CD4-positive, alpha-beta T cell (primary cell): ENCODE measurements around the gene KCNJ11. TPM values are rescaled to one million over a fixed set of nuclear protein-coding genes. Genes with fewer than 3 reads are reported as not detected.

Experiments used
- ATAC-seq: fragments of 200-7000 bp; cut with Tn5 transposase; one replicate; pipeline ENCODE4 v1.10.0; 2022; ENCODE audit warnings: mild to moderate bottlenecking; ENCODE audit not compliant: poor library complexity
- CTCF ChIA-PET: fragments of 350-600 bp; sonication (Branson Sonifier 250); formaldehyde crosslinking; loops from one replicate; lab custom pipeline; 2021; ENCODE audit warnings: antibody characterized with exemption, inconsistent platforms; lab: Charles Lee
- POLR2A ChIA-PET: fragments of 350-600 bp; sonication (Branson Sonifier 250); formaldehyde crosslinking; loops from one replicate; lab custom pipeline; 2021; ENCODE audit warnings: antibody characterized with exemption, inconsistent platforms; lab: Charles Lee
- DNase-seq, 14 experiments: peaks; one replicate each; pipeline ENCODE4 v3.0.0-alpha.2; 2013 to 2020; ENCODE audit warnings: mixed read lengths in 2 of 14
- H3K27ac ChIP-seq, 2 donors: one replicate each; pipeline versions ENCODE4 v1.5.1 to v1.7.0; 2013; ENCODE audit warnings: low read length in 2 of 2, low read depth in 1 of 2, mild to moderate bottlenecking in 1 of 2
- H3K27me3 ChIP-seq, 2 experiments: 1 replicate in 1 of 2; 2 replicates in 1 of 2; pipeline versions ENCODE4 v1.6.1 to v1.7.0; 2013; ENCODE audit warnings: low read length in 2 of 2, control low read depth in 1 of 2, mild to moderate bottlenecking in 1 of 2, moderate library complexity in 1 of 2; ENCODE audit not compliant: insufficient read depth in 2 of 2, control insufficient read depth in 1 of 2
- H3K36me3 ChIP-seq: one replicate; pipeline ENCODE4 v1.6.1; 2013; ENCODE audit warnings: low read length, control low read depth; ENCODE audit not compliant: insufficient read depth
- H3K4me1 ChIP-seq: one replicate; pipeline ENCODE4 v1.6.1; 2013; ENCODE audit warnings: low read length, control low read depth; ENCODE audit not compliant: insufficient read depth
- H3K4me3 ChIP-seq: one replicate; pipeline ENCODE4 v1.5.1; 2013; ENCODE audit warnings: mild to moderate bottlenecking, low read length, moderate library complexity
- H3K9me3 ChIP-seq, 2 experiments: 1 replicate in 1 of 2; 2 replicates in 1 of 2; pipeline versions ENCODE4 v1.6.1 to v1.7.0; 2013; ENCODE audit warnings: low read length in 2 of 2, mild to moderate bottlenecking in 2 of 2, control low read depth in 1 of 2, moderate library complexity in 1 of 2; ENCODE audit not compliant: control insufficient read depth in 1 of 2, insufficient read depth in 1 of 2
- H3K27ac Mint-ChIP-seq: one replicate; pipeline ENCODE4 v1.8.0; 2020; ENCODE audit warnings: mixed read lengths
- H3K27me3 Mint-ChIP-seq: one replicate; pipeline ENCODE4 v1.8.0; 2021; ENCODE audit warnings: mixed read lengths
- H3K36me3 Mint-ChIP-seq: one replicate; pipeline ENCODE4 v1.8.0; 2021; ENCODE audit warnings: low read depth, mixed read lengths
- H3K4me1 Mint-ChIP-seq: one replicate; pipeline ENCODE4 v1.8.0; 2021; ENCODE audit warnings: low read depth, mixed read lengths
- H3K4me3 Mint-ChIP-seq: one replicate; pipeline ENCODE4 v1.8.0; 2020; ENCODE audit warnings: mild to moderate bottlenecking, mixed read lengths
- H3K9me3 Mint-ChIP-seq: one replicate; pipeline ENCODE4 v1.8.0; 2020; ENCODE audit warnings: mixed read lengths
- intact Hi-C, 2 experiments: fragments of 100-400 bp; cut with DNase I in 1 of 2; cut with micrococcal nuclease in 1 of 2; formaldehyde crosslinking; loops; one replicate each; pipeline versions ENCODE4 v1.15.1 to v1.9.0; 2023 to 2025; cut with DNase I, micrococcal nuclease
- total RNA-seq, 174 experiments: library from RNA in 2 of 174; stranded (reverse) in 2 of 174; gene quantifications; one replicate each; pipeline ENCODE4 v1.2.3 and lab custom pipeline; 2021 to 2026
- TF ChIP-seq, protein P1 (sequence below): fragments of 200-600 bp; IDR thresholded peaks from one replicate; pipeline ENCODE4 v1.8.0; 2022; ENCODE audit warnings: antibody characterized with exemption, mild to moderate bottlenecking

The KCNJ11 gene
- total RNA-seq, 2 experiments from 2014 or later: 0.08 TPM; not detected in 1

DNA sequence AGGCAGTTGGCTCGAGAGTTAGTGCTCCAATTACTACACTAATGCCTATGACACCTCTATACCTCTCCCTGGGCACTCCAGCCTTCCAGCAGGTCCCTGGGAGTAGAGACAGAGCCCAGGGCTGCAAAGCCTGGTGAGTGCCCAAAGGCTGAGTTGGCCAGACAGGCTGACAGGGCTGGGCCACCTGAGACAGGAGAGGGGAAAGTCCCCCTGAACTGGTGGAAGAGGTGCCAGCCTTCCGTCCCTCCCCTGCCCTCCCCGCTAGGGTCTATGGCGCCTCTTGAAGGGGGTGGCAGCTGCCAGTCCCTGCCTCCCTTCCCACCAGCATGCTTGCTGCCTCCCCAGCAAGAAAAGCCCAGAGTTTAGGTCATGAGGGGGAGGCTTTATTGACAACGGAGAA is 3.0 kb downstream of the KCNJ11 start:
- TF ChIP-seq, protein P1, sequence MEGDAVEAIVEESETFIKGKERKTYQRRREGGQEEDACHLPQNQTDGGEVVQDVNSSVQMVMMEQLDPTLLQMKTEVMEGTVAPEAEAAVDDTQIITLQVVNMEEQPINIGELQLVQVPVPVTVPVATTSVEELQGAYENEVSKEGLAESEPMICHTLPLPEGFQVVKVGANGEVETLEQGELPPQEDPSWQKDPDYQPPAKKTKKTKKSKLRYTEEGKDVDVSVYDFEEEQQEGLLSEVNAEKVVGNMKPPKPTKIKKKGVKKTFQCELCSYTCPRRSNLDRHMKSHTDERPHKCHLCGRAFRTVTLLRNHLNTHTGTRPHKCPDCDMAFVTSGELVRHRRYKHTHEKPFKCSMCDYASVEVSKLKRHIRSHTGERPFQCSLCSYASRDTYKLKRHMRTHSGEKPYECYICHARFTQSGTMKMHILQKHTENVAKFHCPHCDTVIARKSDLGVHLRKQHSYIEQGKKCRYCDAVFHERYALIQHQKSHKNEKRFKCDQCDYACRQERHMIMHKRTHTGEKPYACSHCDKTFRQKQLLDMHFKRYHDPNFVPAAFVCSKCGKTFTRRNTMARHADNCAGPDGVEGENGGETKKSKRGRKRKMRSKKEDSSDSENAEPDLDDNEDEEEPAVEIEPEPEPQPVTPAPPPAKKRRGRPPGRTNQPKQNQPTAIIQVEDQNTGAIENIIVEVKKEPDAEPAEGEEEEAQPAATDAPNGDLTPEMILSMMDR: no peak
- Mint-ChIP-seq H3K4me3 (no peak overlapping the region), H3K9me3 (no peaks in the 10 kb centered on the region), H3K27ac (no peak overlapping the region), H3K27me3 (no peaks in the 10 kb centered on the region), H3K36me3 (no peaks in the 10 kb centered on the region), H3K4me1 (no peaks in the 10 kb centered on the region)
- Histone ChIP-seq H3K4me3 (no peak overlapping the region), H3K27me3 (no peaks in the 10 kb centered on the region), H3K36me3 (no peaks in the 10 kb centered on the region), H3K4me1 (peaks cover 19% of the 10 kb centered on the region), H3K9me3 (no peaks in the 10 kb centered on the region), H3K27ac (no peak overlapping the region)
- DNase-seq (no peak), ATAC-seq (no peak)
- ChIA-PET POLR2A (no interaction called here), CTCF (interaction anchor here (2.0 to 2.1 kb wide), 2 partner anchors 31 to 142 kb away, joined by 10 to 11 read pairs; no protein-coding TSS in a partner anchor)
- intact Hi-C loops: loop anchor here in 1 of 2 experiments (5.0 kb wide), 1 partner anchor 108 kb away; the partner anchor contains the start of gene NUCB2

GRCh38 chr11:17384002-17384511 is 4.4 kb downstream of the KCNJ11 start:
- ATAC-seq (peak; percentile 65), DNase-seq (peak; percentile 65 to 90 (median 74))
- TF ChIP-seq, protein P1: peak; percentile 88
- no peaks in the 10 kb centered on the region for H3K4me1 Mint-ChIP-seq
- peaks cover 10% of the 10 kb centered on the region for H3K4me1 ChIP-seq
- H3K4me3 Mint-ChIP-seq: no peak overlapping the region
- H3K27me3 Mint-ChIP-seq: no peaks in the 10 kb centered on the region
- POLR2A ChIA-PET: interaction anchor here (1.0 to 1.9 kb wide), 2 partner anchors 108 to 144 kb away, joined by 3 to 6 read pairs; partner anchors contain the start of gene NUCB2
- no peaks in the 10 kb centered on the region for H3K36me3 ChIP-seq
- H3K4me3 ChIP-seq: no peak overlapping the region
- H3K9me3 Mint-ChIP-seq: no peaks in the 10 kb centered on the region
- H3K36me3 Mint-ChIP-seq: no peaks in the 10 kb centered on the region
- CTCF ChIA-PET: interaction anchor here (0.6 to 2.2 kb wide), 13 partner anchors 9 to 182 kb away, joined by 3 to 13 read pairs (median 6); partner anchors contain the start of gene NUCB2
- H3K9me3 ChIP-seq: no peaks in the 10 kb centered on the region
- H3K27ac Mint-ChIP-seq: no peak overlapping the region
- intact Hi-C loops: loop anchor here (1.0 to 5.0 kb wide), 3 partner anchors 120 to 447 kb away; no protein-coding TSS in a partner anchor
- H3K27me3 ChIP-seq: no peaks in the 10 kb centered on the region
- no peak overlapping the region for H3K27ac ChIP-seq

GRCh38 chr11:17383461-17383860 is 5.0 kb downstream of the KCNJ11 start:
- H3K27ac Mint-ChIP-seq: no peak overlapping the region
- POLR2A ChIA-PET: interaction anchor here (1.0 to 1.9 kb wide), 2 partner anchors 107 to 145 kb away, joined by 3 to 6 read pairs; partner anchors contain the start of gene NUCB2
- TF ChIP-seq, protein P1: no peak
- H3K9me3 ChIP-seq: no peaks in the 10 kb centered on the region
- no peaks in the 10 kb centered on the region for H3K27me3 ChIP-seq
- H3K4me3 Mint-ChIP-seq: no peak overlapping the region
- DNase-seq (peak in 2 of 14 experiments; percentile 55 to 69), ATAC-seq (peak; percentile 19)
- no peaks in the 10 kb centered on the region for H3K4me1 Mint-ChIP-seq
- H3K36me3 ChIP-seq: no peaks in the 10 kb centered on the region
- H3K4me3 ChIP-seq: no peak overlapping the region
- intact Hi-C loops: loop anchor here in 1 of 2 experiments (5.0 kb wide), 1 partner anchor 446 kb away; no protein-coding TSS in a partner anchor
- H3K27ac ChIP-seq: no peak overlapping the region
- no peaks in the 10 kb centered on the region for H3K36me3 Mint-ChIP-seq
- peaks cover 6% of the 10 kb centered on the region for H3K4me1 ChIP-seq
- CTCF ChIA-PET: interaction anchor here (1.0 to 2.2 kb wide), 7 partner anchors 9 to 153 kb away, joined by 3 to 13 read pairs (median 8); no protein-coding TSS in a partner anchor
- no peaks in the 10 kb centered on the region for H3K27me3 Mint-ChIP-seq
- no peaks in the 10 kb centered on the region for H3K9me3 Mint-ChIP-seq
